T-helper 22 cell (primary cell): ENCODE data around the gene SARS1.
A peak's percentile ranks its signal among the peaks of the same experiment; 100 is the strongest.
"Not testable (repeated sequence)": the region's sequence is repeated elsewhere in the genome, so short reads cannot be mapped to it uniquely, and the experiment has no call there.

Source experiments
- DNase-seq: peaks from one replicate; pipeline ENCODE4 v3.0.0-alpha.2; 2020; ENCODE audit warnings: low read depth

Gene SARS1

GRCh38 chr1:109277434-109278204 is 63.9 kb downstream of the SARS1 start:
- DNase-seq: no peak

GRCh38 chr1:109279615-109280278 is 66.0 kb downstream of the SARS1 start:
- DNase-seq: no peak

DNA sequence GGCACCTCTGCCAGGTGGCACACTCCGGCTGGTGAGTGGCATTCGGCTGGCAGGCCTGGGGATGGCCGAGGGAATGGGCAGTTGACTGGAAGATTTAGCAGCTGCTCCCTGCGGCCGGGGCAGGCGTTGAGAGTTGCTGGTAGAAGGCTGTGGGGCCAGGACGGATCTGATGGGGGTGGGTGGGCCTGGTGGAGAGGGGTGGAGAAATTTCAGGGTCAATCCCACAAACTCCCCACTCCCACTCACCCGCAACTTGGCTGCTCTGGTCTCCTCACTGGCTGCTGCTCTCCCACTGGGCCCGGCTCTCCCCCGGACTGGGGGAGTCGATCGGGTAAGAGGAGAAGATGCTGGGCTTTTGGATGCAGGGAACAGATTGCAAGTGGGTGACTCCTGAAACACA is 67.1 kb downstream of the SARS1 start:
- DNase-seq: no peak

GRCh38 chr1:109281680-109282496 is 68.2 kb downstream of the SARS1 start:
- no peak for DNase-seq

- no peak for DNase-seq
These were observed 68.8 kb downstream of the SARS1 start for GRCh38 chr1:109282497-109282951.

DNA sequence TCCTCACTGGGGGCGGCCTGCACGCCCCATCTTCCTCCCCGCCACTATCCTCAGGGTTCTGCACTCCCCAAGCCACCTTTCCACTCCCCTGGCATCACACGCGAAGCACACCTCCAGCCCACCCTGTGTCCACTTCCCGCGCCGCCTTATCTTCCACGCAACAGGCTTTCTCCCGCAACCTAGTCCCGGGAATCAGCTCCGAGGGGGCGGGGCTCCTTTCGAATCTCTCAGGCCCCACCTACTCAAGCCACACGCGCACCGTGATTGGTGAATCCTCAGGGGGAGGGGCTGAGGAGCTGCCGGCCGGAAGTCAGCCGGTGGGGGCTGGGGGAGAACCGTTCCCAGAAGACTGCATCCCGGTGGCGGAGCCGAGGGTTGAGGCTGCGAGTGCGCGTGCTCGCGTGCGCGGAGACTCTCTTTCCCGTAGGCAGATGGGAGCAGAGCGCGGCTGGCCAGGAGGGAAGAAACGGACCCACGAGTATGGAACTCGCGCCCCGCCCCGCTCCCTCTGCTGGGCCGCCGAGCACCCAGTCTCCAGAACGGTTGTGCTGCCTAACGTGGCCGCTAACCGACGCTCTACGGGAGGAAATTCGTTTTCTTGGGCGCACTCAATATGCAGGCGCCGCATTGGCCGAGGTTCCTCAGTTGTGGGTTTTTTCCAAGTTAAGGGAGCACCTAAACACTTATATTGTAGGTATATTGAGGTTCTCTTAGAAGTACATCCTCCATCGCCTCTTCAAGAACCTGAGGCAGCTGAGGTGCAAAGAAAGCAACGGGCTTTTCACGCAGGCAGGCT is 69.4 kb downstream of the SARS1 start, which contains the start of gene PSRC1:
Gene PSRC1, minus strand, starts transcription at position 194 of the 796 bp plus-strand sequence.
- DNase-seq: peak; percentile 80

- DNase-seq: no peak
These were observed 70.3 kb downstream of the SARS1 start for GRCh38 chr1:109283748-109284600.

DNA sequence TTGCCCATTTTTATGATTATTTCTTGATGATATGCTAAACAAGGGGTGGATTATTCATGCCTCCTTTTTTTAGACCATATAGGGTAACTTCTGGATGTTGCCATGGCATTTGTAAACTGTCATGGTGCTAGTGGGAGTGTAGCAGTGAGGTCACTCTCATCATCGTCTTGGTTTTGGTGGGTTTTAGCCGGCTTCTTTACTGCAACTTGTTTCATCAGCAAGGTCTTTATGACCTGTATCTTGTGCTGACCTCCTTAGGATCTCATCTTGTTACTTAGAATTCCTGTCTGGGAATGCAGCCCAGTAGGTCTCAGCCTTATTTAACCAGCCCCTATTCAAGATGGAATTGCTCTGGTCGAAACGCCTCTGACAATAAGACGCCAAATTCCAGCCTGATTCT is 73.0 kb downstream of the SARS1 start:
- DNase-seq: not testable (repeated sequence)
